Activated CD8-positive, alpha-beta T cell treated with anti-CD3 and anti-CD28 coated beads for 36 hours (primary cell): ENCODE measurements around the gene HOXB5. TPM values are rescaled to one million over a fixed set of nuclear protein-coding genes. Genes with fewer than 3 reads are reported as not detected.

Experiments used
- ATAC-seq: fragments of 200-7000 bp; cut with Tn5 transposase; one replicate; pipeline ENCODE4 v1.10.0; 2021; ENCODE audit warnings: mild to moderate bottlenecking, moderate library complexity
- CTCF ChIA-PET: fragments of 350-600 bp; sonication (Branson Sonifier 250); formaldehyde crosslinking; loops from one replicate; lab custom pipeline; 2021; ENCODE audit warnings: antibody characterized with exemption; lab: Charles Lee
- POLR2A ChIA-PET: fragments of 350-600 bp; sonication (Branson Sonifier 250); formaldehyde crosslinking; loops from one replicate; lab custom pipeline; 2021; ENCODE audit warnings: antibody characterized with exemption; lab: Charles Lee
- DNase-seq: peaks from one replicate; pipeline ENCODE4 v3.0.0-alpha.2; 2020
- H3K27ac Mint-ChIP-seq: one replicate; pipeline ENCODE4 v1.8.0; 2021; ENCODE audit warnings: mild to moderate bottlenecking, mixed read lengths
- H3K27me3 Mint-ChIP-seq: one replicate; pipeline ENCODE4 v1.8.0; 2021; ENCODE audit warnings: mixed read lengths
- H3K36me3 Mint-ChIP-seq: one replicate; pipeline ENCODE4 v1.8.0; 2021; ENCODE audit warnings: low read depth, mixed read lengths
- H3K4me1 Mint-ChIP-seq: one replicate; pipeline ENCODE4 v1.8.0; 2021; ENCODE audit warnings: low read depth, mixed read lengths
- H3K4me3 Mint-ChIP-seq: one replicate; pipeline ENCODE4 v1.8.0; 2021; ENCODE audit warnings: mild to moderate bottlenecking, moderate library complexity, mixed read lengths
- H3K9me3 Mint-ChIP-seq: one replicate; pipeline ENCODE4 v1.8.0; 2021; ENCODE audit warnings: mixed read lengths
- CTCF ChIP-seq: fragments of 200-600 bp; IDR thresholded peaks from one replicate; pipeline ENCODE4 v1.8.0; 2022; ENCODE audit warnings: antibody characterized with exemption, mild to moderate bottlenecking
- intact Hi-C: fragments of 100-400 bp; cut with micrococcal nuclease; formaldehyde crosslinking; loops from one replicate; pipeline ENCODE4 v1.10.0; 2022
- total RNA-seq, 2 experiments: library from RNA; stranded (reverse); gene quantifications; one replicate each; pipeline ENCODE4 v1.2.3, GENCODE V29; 2021

The HOXB5 gene
- total RNA-seq, 2 experiments from 2014 or later = not detected

GRCh38 chr17:48592057-48592514, 1.5 kb downstream of the HOXB5 start:
- POLR2A ChIA-PET = no interaction called here

DNA sequence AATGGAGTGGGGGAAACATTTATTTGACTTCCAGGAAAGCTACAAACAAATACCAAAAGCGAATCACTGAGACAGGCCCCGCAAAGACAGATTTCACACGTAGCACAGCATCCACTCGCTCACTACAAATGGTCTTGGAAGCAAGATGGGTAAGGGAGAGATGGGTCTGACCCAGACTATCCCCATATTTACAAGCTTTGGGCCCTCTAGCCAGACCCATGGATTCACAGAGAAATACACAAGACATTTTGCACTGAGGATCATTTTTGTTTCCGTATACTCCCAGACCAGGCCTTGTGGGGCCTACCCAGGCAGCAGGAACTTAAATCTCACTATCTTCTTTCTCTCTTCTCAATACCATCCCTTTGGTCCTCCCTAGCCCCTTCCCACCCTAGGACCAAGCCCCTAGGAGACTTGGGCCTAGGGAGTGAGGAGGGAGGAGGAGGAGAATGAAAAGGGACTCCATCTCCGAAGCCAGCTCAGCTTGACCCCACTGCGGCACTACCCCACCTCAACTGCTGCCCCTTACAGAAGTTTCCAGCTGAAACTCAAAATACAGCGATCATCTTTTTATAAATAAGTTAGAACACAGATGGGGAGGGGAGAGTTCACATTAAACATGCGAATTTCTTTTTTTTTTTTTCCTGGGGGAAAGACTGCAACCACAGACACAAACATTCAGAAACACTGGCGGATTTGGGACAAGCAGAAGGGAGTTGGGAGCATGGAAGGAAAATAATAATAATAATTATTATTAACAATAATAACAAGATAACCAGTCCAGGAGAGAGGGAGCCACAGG, 2.1 kb downstream of the HOXB5 start:
- no peak for TF ChIP-seq CTCF
- intact Hi-C loops = no loop called here
- peaks cover 21% of the 10 kb centered on the region for H3K4me1 Mint-ChIP-seq
- ATAC-seq (no peak), DNase-seq (no peak)
- no peak overlapping the region for H3K4me3 Mint-ChIP-seq
- H3K36me3 Mint-ChIP-seq = no peaks in the 10 kb centered on the region
- no peaks in the 10 kb centered on the region for H3K9me3 Mint-ChIP-seq
- peaks cover 79% of the 10 kb centered on the region for H3K27me3 Mint-ChIP-seq
- ChIA-PET POLR2A (interaction anchor here (0.6 kb wide), 1 partner anchor 1195 kb away, joined by 3 read pairs; no protein-coding TSS in a partner anchor), CTCF (interaction anchor here (0.5 to 5.7 kb wide), 16 partner anchors 21 to 459 kb away, joined by 3 to 59 read pairs (median 8); partner anchors contain the start of genes HOXB8 and HOXB9)
- no peak overlapping the region for H3K27ac Mint-ChIP-seq

More at GRCh38 chr17:48592057-48592514, 1.5 kb downstream of the HOXB5 start:
- intact Hi-C loops = no loop called here
- no peak overlapping the region for H3K4me3 Mint-ChIP-seq
- H3K4me1 Mint-ChIP-seq = peaks cover 25% of the 10 kb centered on the region
- peaks cover 80% of the 10 kb centered on the region for H3K27me3 Mint-ChIP-seq
- H3K9me3 Mint-ChIP-seq = no peaks in the 10 kb centered on the region
- DNase-seq = no peak
- no peaks in the 10 kb centered on the region for H3K36me3 Mint-ChIP-seq
- CTCF ChIA-PET = interaction anchor here (1.2 to 5.7 kb wide), 32 partner anchors 15 to 566 kb away, joined by 3 to 59 read pairs (median 8); partner anchors contain the start of genes HOXB6, HOXB8, HOXB9 and SNX11
- no peak for ATAC-seq
- no peak overlapping the region for H3K27ac Mint-ChIP-seq
- TF ChIP-seq CTCF = no peak

DNA sequence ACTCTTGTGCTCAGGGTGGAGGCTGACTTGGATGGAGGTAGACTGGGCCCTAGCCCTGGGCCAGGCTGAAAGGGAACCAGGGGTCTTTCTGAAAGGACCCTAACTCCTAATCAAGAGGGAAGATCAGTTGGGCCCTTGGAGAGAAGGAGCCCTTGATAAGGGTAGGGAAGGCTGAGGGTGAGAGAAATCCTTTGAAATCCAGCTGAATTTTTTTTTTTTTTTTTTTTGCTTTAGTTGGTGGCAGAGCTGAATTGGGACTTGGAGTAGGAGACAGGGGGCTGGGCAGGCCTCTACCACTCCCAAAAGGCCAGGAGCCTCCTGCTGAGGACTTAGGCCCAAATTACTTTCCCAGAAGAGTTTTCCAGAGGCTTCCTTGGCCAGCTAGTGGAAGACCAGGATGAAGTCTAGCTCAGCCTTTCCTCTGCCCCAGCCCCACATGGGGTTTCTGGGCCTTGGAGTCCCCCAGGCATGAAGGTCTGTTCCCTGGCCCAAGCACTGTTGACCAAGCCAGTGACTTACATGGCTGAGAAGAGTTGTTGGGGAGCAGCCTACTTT, 2.9 kb downstream of the HOXB5 start:
- H3K27me3 Mint-ChIP-seq = peaks cover 80% of the 10 kb centered on the region
- intact Hi-C loops = no loop called here
- POLR2A ChIA-PET = interaction anchor here (1.1 kb wide), 1 partner anchor 58 kb away, joined by 3 read pairs; no protein-coding TSS in a partner anchor
- CTCF ChIA-PET = interaction anchor here (0.5 to 5.7 kb wide), 12 partner anchors 22 to 458 kb away, joined by 3 to 59 read pairs (median 4); partner anchors contain the start of gene HOXB9
- H3K27ac Mint-ChIP-seq = no peak overlapping the region
- DNase-seq (no peak), ATAC-seq (no peak)
- TF ChIP-seq CTCF = no peak
- no peaks in the 10 kb centered on the region for H3K9me3 Mint-ChIP-seq
- H3K4me1 Mint-ChIP-seq = peaks cover 25% of the 10 kb centered on the region
- no peaks in the 10 kb centered on the region for H3K36me3 Mint-ChIP-seq
- H3K4me3 Mint-ChIP-seq = no peak overlapping the region

- TF ChIP-seq CTCF = no peak
- Mint-ChIP-seq H3K36me3 (no peaks in the 10 kb centered on the region), H3K9me3 (no peaks in the 10 kb centered on the region), H3K4me1 (peaks cover 28% of the 10 kb centered on the region), H3K27me3 (peaks cover 79% of the 10 kb centered on the region), H3K4me3 (no peak within 1 kb of the TSS), H3K27ac (no peak within 1 kb of the TSS)
- DNase-seq (no peak), ATAC-seq (no peak)
- intact Hi-C loops = no loop called here
- CTCF ChIA-PET = interaction anchor here (1.0 to 5.7 kb wide), 11 partner anchors 23 to 282 kb away, joined by 3 to 59 read pairs (median 4); no protein-coding TSS in a partner anchor
- POLR2A ChIA-PET = interaction anchor here (0.8 to 1.1 kb wide), 3 partner anchors 57 to 269 kb away, joined by 3 read pairs; no protein-coding TSS in a partner anchor
Measured at GRCh38 chr17:48589831-48590606, 3.6 kb downstream of the HOXB5 start, which contains the start of gene HOXB3. HOXB3 (minus strand) TSS chr17:48590241; CDS start chr17:48552474, 37,767 bp downstream.
